GM19099 (cell line): ENCODE results near the gene RHOXF1.
"Not testable (repeated sequence)": the region's sequence is repeated elsewhere in the genome, so short reads cannot be mapped to it uniquely, and the experiment has no call there.

Experiments used
- POLR2A ChIP-seq: IDR thresholded peaks from 3 replicates; pipeline ENCODE4 v1.6.1; 2011; ENCODE audit warnings: low read depth; ENCODE audit not compliant: insufficient read length; ENCODE audit errors: extremely low read depth

RHOXF1 gene, protein sequence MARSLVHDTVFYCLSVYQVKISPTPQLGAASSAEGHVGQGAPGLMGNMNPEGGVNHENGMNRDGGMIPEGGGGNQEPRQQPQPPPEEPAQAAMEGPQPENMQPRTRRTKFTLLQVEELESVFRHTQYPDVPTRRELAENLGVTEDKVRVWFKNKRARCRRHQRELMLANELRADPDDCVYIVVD

DNA sequence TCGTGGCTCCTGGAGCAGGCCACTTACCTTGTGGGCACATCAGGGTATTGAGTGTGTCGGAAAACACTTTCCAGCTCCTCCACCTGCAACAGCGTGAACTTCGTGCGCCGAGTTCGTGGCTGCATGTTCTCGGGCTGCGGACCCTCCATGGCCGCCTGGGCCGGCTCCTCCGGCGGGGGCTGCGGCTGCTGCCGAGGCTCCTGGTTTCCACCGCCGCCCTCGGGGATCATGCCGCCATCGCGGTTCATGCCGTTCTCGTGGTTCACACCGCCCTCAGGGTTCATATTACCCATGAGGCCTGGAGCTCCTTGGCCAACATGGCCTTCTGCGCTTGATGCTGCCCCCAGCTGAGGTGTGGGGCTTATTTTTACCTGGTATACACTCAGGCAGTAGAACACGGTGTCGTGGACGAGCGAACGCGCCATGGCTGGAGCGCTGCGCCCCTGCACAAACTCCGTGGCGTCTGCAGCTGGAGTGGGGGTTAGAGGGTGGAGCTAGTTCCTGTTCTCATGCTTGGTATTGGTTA, at the start of gene RHOXF1:
RHOXF1 (minus strand) TSS at position 476 of the 526 bp plus-strand sequence; CDS start at position 425, 51 bp downstream.
- no peak for TF ChIP-seq POLR2A

DNA sequence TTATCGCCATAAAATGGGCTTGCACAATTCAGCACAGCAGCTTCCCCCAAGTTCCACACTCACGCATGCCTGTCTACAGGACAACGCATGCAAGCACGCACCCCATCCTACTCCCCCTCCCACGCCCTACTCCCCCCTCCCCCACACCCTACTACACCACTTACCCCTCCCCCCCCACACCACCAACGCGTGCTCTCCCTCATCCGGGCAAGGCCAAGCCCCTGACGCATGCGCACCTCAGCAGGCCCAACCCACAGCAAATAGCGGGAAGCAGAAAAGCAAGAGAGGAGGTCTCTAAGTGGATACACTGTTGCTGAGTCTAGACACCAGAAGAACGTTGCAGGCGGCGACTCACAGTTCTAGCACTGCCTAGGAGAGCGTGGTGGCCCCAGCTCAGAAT, 42.6 kb upstream of the RHOXF1 start, which contains the start of gene RHOXF2:
RHOXF2 (plus strand) TSS at position 301 of the 400 bp plus-strand sequence. CDS start 138 bp downstream, outside the sequence.
- TF ChIP-seq POLR2A, result not testable (repeated sequence)

DNA sequence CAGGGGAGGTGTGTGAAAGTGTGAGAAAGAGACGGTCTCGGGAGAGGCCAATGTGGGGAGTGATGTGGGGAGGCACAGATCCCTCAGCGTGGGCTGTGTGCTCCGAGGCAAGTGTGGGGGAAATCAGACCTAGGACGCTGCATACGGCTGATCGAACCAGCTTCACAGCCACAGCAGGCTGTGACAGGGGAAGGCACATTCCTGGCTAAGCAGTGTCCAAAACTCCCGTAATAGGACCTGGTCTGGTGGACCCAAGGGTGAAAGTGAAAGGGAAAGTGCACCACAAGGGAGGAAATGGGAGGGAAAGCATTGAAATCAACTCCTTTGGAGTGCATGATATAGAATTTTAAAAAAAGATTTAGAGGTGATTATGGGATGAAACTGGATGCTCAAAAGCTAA, 31.8 kb upstream of the RHOXF1 start:
- TF ChIP-seq POLR2A, result no peak

DNA sequence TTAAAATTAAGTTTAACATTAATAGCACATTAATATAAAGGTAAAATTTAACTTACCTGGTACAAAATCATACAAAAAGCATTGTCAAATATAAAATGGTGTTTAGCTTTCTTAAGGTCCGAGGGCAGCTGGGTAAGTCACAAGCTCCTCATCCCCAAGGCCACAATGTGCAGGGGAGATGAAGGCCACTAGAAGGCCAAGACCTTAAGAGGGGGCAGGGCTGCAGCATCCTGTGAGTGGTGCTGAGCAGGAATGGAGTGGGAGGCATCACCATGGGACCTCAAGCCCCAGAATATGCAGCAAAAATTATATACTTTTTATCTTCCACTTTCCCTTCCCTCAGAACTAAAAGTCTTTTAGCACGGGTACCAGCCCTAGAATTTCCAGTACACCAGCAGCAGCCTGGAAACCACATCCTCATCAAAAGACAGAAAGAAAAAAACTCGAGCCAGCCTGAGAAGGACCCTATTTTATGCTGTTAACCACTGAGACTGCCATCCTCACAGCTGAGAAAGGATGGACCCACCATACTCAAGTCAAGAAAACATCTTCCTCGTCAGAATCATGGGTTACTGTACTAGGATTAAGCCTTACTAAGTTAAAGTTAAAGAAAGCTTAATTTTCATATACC, 29.7 kb upstream of the RHOXF1 start:
- TF ChIP-seq POLR2A, result no peak

DNA sequence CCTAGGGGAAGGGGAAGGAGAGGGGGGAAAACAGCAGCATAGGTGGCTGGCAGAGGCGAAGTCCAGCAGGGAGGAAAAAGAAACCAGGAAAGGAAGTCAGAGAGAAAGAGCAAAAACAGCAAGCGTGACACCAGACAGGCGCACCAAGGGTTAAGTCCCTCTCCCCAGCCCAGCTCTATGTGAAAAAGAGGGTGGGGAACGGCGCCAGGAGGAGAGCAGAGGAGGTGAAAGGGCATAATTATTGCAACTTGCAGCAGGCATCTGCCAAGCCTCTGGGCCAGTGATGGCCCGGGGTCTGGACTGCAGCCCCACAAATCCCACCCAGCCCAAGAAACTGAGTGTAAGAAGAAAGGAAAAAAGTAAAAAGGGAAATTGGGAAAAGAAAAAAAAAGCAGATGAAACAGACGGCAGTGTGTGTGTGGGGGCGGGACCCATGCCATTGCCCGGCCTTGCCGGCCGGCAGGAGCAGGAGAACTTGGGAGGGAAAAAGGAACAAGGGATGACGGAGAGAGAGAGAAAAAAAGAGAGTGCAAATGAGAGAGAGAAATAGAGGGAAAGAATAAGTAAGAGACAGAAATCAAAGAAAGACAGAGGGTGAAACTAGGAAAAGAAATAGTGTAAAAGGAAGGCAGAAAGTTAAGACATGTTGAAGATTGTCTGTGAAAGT, 28.6 kb upstream of the RHOXF1 start:
- TF ChIP-seq POLR2A, result no peak

DNA sequence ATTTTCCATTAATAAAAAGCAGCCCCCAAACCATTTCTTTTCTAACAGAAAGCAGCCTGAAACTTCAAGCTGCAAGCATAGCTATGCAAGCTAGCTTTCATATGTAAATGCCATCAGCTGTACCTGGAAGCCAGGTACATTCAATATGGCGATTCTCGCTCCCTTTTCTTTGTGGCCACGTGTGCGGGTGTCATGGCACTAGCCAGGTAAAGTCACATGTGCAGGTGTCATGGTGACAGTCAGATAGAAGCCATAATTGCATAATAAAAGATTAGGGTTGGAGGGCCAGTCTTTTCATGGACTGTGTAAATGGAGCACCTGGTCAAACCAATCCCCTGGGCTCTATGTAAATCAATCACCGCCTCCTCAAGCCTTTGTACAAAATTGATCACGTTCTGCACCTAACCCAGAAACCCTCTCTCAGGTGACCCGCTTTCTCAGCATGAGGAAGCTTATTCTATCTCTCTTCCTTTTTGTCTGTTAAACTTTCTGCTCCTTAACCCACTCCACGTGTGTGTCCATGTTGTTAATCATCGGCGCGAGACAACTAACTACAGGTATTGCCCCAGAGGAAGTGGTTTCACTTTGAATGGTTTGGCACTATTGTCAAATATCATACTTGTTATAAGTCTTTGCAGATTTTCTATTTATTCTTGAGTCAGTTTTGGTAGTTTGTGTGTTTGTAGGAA, 24.7 kb upstream of the RHOXF1 start:
- TF ChIP-seq POLR2A, result no peak

DNA sequence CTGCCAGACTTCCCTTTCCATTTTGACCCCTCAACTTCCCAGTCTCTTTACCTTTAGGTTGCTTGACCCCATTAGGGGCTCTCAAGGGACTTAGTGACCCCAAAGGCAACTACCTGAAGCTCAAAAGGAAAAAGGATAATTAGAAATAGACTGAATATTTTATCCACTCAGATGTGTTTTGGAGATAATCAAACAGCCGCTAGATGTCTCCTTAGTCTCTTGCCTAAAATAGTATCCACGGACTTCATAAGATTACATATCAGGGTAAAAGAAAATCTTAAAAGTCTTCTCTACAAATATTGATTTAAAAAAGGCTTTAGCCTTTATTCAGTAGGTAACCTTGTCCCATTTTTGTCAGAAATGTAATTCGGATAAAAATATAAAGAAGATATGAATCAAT, 21.7 kb upstream of the RHOXF1 start:
- no peak for TF ChIP-seq POLR2A

DNA sequence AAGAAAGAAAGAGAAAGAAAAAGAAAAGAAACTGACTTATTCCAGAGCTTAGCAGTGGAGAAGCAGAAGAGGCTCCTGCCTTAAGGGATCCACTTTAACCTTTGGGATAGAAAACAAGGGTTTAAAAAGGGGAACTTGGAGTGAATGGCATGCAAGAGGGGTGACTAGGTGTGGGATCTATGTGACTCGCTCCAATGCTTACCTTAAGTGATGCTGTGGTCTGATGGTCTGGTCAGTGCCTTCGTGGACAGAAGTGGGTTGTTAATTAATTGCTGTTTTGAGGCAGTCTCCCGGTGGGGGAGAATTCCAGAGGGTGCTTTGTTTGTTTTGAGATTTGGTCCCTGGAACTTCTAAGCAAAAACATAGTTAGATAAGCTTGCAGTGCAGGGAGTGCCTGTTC, 21.1 kb upstream of the RHOXF1 start:
- TF ChIP-seq POLR2A, result no peak

DNA sequence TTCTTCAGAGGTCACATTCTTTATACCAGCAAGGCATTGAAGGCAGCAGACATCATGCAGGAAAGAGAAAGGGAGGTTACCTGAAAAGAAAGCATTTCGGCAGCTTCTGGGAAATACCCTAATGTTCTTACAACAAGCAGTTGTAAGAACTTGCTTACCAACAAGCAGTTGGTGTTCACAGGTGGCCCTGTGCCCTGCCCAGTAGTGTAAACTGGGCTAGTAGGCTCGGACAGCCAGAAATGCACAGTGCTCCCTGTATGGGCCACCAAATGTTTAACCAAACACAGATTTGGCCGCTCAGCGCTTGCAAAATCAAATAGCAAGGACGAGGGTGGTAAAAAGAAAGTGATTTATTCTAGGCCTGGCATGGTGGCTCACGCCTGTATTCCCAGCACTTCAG, 20.4 kb upstream of the RHOXF1 start:
- no peak for TF ChIP-seq POLR2A

DNA sequence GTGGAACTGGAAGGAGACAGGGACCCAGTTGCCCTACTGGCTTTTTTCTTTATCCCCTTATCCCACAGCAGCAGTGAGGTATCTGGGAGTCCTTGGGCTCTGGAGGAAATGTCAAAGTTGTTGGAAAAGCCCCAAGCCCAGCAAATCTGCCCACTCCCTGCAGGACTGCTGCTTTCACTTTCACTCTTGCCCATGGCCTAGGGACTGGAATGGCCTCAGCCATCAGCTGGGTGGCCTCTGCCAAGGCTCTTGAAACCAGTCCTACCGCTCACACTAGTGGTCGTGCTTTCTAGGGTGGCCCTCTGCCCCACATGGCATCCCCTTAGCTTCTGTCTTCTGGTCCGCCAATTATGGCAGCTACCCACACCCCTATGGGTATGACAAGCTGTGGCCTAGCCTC, 9.7 kb upstream of the RHOXF1 start:
- no peak for TF ChIP-seq POLR2A

DNA sequence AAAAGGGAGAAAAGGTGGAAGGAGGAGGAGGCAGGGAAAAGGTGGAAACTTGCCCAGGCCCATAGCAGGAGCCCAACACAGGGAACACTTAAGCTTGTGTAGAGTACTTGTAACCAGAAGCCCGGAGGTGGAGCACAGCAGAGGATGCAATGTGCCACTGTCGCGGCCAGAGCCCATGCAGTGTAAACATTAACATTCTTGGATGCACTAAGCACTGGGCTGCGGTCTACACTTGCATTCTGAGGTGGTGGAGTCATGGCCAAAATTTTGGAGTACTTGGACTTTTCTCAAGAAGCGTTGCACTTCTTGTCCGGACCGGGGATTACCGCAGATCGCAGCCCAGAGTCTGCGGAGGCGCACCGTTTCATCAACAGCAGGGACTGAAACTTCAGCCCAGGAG, 4.5 kb upstream of the RHOXF1 start:
- no peak for TF ChIP-seq POLR2A

DNA sequence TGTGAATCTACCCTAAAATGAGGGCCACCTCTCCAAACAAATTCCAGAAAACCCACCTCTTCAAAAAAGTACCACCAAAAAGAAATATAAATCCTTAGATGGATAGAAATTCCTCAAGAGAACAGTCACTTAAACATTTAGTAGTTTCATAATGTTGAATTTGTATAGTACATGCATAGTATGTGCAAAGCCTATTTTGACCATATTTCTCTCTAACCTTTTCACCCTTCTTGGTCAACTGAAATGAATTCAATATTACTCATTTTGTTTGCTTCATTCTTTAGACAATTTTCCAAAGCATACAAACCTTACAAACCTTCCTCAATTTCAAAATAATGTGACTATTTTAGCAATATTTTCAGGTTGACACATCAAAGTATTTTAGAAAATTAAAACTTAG, 4.1 kb downstream of the RHOXF1 start:
- no peak for TF ChIP-seq POLR2A

DNA sequence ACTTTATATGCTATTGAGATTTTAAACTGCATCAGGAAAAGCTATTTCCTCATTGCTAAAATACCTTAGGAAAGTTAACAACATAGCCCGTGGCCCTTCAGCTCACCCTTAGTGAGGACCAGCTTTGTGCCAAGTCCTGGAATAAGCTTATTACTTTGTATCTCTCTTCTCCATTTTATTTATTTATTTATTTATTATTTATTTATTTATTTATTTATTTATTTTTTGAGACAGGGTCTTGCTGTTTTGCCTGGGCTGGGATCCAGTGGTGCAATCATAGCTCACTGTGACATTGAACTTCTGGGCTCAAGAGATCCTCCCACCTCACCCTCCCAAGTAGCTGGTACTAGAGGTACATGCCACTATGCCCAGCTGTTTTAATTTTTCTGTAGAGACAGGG, 6.3 kb downstream of the RHOXF1 start:
- no peak for TF ChIP-seq POLR2A

DNA sequence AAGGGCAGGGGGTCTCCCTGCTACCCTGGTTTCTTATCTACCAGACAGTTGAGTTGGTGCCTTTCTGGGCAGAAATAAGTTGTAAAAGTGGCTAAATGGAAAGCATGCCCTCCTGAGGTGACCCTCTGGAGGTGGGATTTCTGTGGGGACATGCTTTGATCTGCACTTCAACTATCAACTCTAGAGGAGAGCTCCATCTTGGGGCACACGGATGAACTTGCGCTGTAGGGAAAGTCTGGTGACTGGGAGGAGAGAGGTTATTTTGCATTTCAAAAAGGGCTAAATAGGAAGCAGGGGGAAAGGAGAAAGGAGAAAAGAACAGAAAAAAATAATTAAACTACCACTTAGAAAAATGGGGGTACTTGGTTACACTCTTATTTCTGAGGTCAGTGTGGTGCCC, 25.5 kb downstream of the RHOXF1 start:
- no peak for TF ChIP-seq POLR2A

DNA sequence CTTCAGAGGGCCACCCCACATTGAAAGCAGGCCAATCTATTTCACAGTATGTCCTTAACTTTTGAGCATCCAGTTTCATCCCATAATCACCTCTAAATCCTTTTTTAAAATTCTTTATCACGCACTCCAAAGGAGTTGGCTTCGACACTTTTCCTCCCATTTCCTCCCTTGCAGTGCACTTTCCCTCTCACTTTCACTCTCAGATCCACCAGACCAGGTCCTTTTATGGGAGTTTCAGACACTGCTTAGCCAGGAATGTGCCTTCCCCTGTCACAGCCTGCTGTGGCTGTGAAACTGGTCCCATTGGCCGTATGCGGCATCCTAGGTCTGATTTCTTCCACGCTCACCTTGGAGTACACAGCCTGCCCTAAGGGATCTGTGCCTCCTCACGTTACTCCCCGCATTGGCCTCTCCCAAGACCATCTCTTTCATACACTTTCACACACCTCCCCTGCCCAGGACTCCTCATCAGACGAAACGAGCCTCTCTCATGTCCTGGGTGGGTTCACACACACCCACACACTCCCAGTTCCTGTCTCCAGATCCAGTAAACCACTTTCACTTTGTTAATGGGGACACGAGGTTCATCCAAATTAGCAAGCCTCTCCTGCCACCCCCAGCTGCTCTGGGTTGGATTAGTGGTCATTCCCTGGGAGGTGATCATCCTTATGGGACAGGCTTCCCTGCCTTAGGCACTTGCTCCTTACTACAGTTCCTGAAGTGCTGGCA, 28.3 kb downstream of the RHOXF1 start:
- no peak for TF ChIP-seq POLR2A
